Motor neuron (in vitro differentiated cells): ENCODE data around the gene GTSE1. TPM values are rescaled to one million over a fixed set of nuclear protein-coding genes. Genes with fewer than 3 reads are reported as not detected.
A peak's percentile ranks its signal among the peaks of the same experiment; 100 is the strongest.

Experiments
- ATAC-seq, 8 experiments: fragments of 200-7000 bp; cut with Tn5 transposase; replicated peaks in 6 of 8; 2 replicates each; pipeline ENCODE4 v1.8.0; 2021; ENCODE audit warnings: mild to moderate bottlenecking in 8 of 8, moderate library complexity in 8 of 8
- H3K27ac ChIP-seq, 2 donors: fragments of 250-450 bp; sonication (Bioruptor Pico); 2 replicates each; pipeline ENCODE4 v1.9.0; 2021; ENCODE audit warnings: antibody characterized with exemption in 2 of 2, mild to moderate bottlenecking in 2 of 2, moderate library complexity in 1 of 2
- H3K4me1 ChIP-seq, 2 donors: fragments of 250-450 bp; sonication (Bioruptor Pico); replicated peaks in 1 of 2; 2 replicates each; pipeline ENCODE4 v1.6.1; 2021; ENCODE audit warnings: antibody characterized with exemption in 2 of 2, mild to moderate bottlenecking in 2 of 2, moderate library complexity in 1 of 2
- H3K4me3 ChIP-seq, 5 donors: fragments of 250-450 bp; sonication (Bioruptor Pico); 2 replicates each; pipeline ENCODE4 v1.9.0; 2021; ENCODE audit warnings: antibody characterized with exemption in 5 of 5, mild to moderate bottlenecking in 5 of 5, moderate library complexity in 4 of 5
- WGBS, 10 experiments: fragments of 450-650 bp; shearing (Covaris generic); methylation state at CpG; one replicate each; pipeline ENCODE4 v1.0.0; 2022; 5-methylcytosine and 5-hydroxymethylcytosine counted together
- in situ Hi-C, 9 experiments: fragments of 400-800 bp; cut with MboI; loops; one replicate each; pipeline ENCODE4 v1.15.0; 2021; ENCODE audit warnings: low sequenced_read_pairs in 9 of 9, low pct_unique_long_range_greater_than_20kb in 2 of 9; ENCODE audit not compliant: unreplicated experiment in 9 of 9
- total RNA-seq, 8 experiments: library from RNA; unstranded; fragments of 300-600 nt; gene quantifications; 2 replicates each; pipeline versions ENCODE4 v1.2.3 to v1.2.4, GENCODE V29; 2022

Gene GTSE1
- total RNA-seq, 8 experiments from 2014 or later: 0.20 to 24.9 (median 1.8) TPM

- peaks cover 23 to 33% of the 10 kb centered on the region in 2 donors for H3K4me1 ChIP-seq
- 0 to 86% (median 71%) methylated on average over 1 to 3 of the region's 22 CpGs; no CpG with 5 or more reads in 5 of the 10 experiments for WGBS, 10 experiments
- no peak overlapping the region for H3K27ac ChIP-seq
- no peak overlapping the region for H3K4me3 ChIP-seq
- in situ Hi-C loops: loop anchor here in 1 of 9 experiments (25.0 kb wide), 1 partner anchor 159 kb away; the partner anchor contains the start of gene CELSR1
- ATAC-seq: no peak
Observed at GRCh38 chr22:46378426-46379065, 81.9 kb downstream of the GTSE1 start.

DNA sequence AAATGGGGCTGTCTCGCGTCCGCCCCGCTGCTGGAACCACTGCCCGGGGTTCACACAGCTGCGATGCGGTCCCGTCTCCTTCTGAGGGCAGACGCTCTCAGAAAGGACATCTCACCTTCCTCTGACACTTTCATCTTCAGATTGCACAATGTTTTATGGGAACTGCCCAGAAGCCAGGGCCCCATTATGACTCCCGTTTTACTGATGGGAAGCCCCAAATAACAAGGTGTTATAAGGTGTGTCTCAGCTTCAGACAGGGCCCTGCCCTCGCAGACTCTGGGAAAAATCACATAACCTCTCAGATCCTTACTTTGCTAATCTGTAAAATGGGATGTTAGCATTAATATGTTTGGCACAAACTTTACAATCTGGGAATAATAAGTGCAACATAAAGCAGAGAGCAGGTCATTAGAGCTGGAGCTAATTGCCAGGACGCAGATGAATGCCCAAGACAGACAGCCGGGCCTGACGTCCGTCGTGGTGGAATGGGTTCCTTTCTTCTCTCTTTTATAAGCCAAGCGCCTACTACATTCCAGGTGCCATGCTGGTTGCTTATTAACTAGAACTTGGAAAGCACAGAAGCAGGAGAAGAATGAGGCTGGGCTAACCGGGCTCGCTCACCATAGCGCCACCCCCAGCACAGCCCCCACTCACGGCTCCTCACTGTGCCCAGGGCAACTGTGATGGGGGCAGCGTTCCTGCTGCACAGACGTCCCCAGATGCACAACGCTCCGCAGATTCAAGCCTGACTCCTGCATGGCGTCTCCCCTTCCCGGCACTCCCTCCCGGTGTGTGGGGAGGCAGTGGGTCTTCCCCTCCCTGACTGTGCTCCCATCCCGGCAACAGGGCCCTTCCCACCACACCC lies 82.6 kb downstream of the GTSE1 start:
- Histone ChIP-seq H3K4me3 (no peak overlapping the region), H3K4me1 (peaks cover 23 to 33% of the 10 kb centered on the region in 2 donors), H3K27ac (no peak overlapping the region)
- in situ Hi-C loops: loop anchor here in 1 of 9 experiments (25.0 kb wide), 1 partner anchor 158 kb away; the partner anchor contains the start of gene CELSR1
- WGBS, 10 experiments: 40 to 90% (median 69%) methylated on average over 2 to 7 of the region's 29 CpGs; no CpG with 5 or more reads in 4 of the 10 experiments
- peak in 3 of 8 experiments; percentile 26 to 66 (median 43) for ATAC-seq

- in situ Hi-C loops: loop anchor here in 1 of 9 experiments (25.0 kb wide), 1 partner anchor 157 kb away; the partner anchor contains the start of gene CELSR1
- H3K4me3 ChIP-seq: no peak overlapping the region
Observed at GRCh38 chr22:46380069-46380468, 83.4 kb downstream of the GTSE1 start.

More at GRCh38 chr22:46380069-46380468, 83.4 kb downstream of the GTSE1 start:
- peaks cover 23 to 33% of the 10 kb centered on the region in 2 donors for H3K4me1 ChIP-seq
- 20 to 90% (median 83%) methylated on average over 1 to 13 of the region's 19 CpGs; no CpG with 5 or more reads in 5 of the 10 experiments for WGBS, 10 experiments
- ATAC-seq: no peak
- H3K27ac ChIP-seq: no peak overlapping the region

Other genes starting within 250 kb of the GTSE1 start
- gene PPARA, start 146.3 kb upstream of the GTSE1 start, total RNA-seq: 10 to 100 TPM in 1 of 8 experiments, 1 to 10 TPM in 6, under 1 TPM in 1; 0.38 to 15.1 (median 4.5) TPM
- 10 to 100 TPM in 3 of 8 experiments, 1 to 10 TPM in 5; 5.1 to 10.4 (median 9.6) TPM for gene CDPF1, start 46.6 kb upstream of the GTSE1 start, total RNA-seq
- gene PKDREJ, start 33.5 kb upstream of the GTSE1 start, total RNA-seq: under 1 TPM; 0.20 to 0.92 (median 0.63) TPM
- 10 to 100 TPM in 5 of 8 experiments, 1 to 10 TPM in 3; 6.2 to 25.2 (median 13.8) TPM for gene TTC38, start 28.9 kb upstream of the GTSE1 start, total RNA-seq
- 10 to 100 TPM; 25.0 to 66.9 (median 39.3) TPM for gene TRMU, start 38.8 kb downstream of the GTSE1 start, total RNA-seq
- gene CELSR1, start 240.8 kb downstream of the GTSE1 start, total RNA-seq: 10 to 100 TPM in 1 of 8 experiments, 1 to 10 TPM in 6, under 1 TPM in 1; 0.76 to 26.6 (median 4.7) TPM